HPDE6-E6E7 (cell line): ENCODE data around the gene SCYL2.
"Not testable (repeated sequence)": the region's sequence is repeated elsewhere in the genome, so short reads cannot be mapped to it uniquely, and the experiment has no call there.

Experiments used
- DNase-seq: peaks from one replicate; pipeline ENCODE4 v3.0.0; 2011; ENCODE audit warnings: missing footprints; ENCODE audit errors: extremely low spot score

SCYL2 gene

GRCh38 chr12:100266835-100267602 is at the start of gene SCYL2, which contains the start of gene DEPDC4:
Gene SCYL2 (plus strand): TSS chr12:100267177. CDS start chr12:100282971, 15,794 bp downstream.
Gene DEPDC4 (minus strand): TSS chr12:100267079. CDS start chr12:100267076, 3 bp downstream.
- DNase-seq = peak; percentile 89

DNA sequence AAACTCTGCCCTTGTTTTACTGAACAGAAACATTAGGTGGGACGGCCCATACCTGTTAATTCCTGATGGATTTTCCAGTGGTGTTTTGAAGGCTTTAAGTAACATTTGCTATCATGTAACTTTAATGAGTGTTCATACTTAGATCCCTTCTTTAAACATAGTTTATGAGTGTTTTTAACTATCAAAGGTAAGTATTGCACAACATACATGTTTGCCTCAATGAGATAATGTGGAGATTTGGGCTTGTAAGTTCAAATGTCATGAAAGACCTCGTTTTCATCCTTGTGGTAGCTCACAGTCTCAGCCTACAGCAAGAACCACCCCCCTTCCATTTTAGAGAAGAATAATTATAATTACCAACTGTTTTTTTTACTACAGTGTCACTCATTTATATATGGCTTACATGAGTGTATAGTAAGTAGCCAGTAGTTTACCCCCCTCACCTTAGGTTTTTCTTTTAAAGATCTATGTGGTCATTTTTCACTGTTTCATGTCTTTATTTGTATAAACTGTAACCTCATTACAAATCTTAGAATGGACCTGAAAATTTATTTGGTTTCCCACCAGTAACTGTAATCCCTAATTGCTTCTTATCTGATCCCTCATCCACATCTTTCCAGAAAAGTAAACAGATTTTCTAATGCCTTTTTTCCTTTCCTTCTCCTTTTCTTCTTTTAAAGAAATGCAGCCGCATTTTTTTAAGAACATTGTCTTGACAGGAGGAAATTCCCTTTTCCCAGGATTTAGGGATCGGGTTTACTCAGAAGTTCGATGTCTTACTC is 47.5 kb upstream of the SCYL2 start:
- no peak for DNase-seq

- DNase-seq = no peak
Observed at GRCh38 chr12:100221523-100221922, 45.5 kb upstream of the SCYL2 start.

- not testable (repeated sequence) for DNase-seq
Observed at GRCh38 chr12:100222173-100222572, 44.8 kb upstream of the SCYL2 start.

DNA sequence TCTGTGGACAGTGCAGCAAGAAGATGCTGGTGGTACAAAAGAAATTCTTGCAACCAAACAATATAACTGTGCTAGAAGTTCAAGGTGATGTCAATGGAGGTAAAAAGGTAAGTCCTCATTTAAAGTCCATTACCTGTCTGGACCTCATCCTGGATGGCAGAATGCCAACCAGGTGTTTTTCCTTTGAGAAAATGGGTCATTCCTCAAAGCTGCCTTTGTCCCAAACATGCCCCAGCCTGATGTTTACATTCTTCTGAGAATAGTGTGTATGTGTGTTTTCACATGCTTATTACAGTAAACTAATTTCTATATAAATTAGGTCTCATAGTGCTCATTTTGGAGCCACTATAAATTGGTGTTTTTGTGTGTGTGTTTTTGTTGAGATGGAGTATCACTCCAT is 41.5 kb upstream of the SCYL2 start:
- peak; percentile 42 for DNase-seq

GRCh38 chr12:100229036-100229635 is 37.8 kb upstream of the SCYL2 start:
- DNase-seq = no peak

- DNase-seq = peak; percentile 51
Observed at GRCh38 chr12:100229876-100230275, 37.1 kb upstream of the SCYL2 start.

DNA sequence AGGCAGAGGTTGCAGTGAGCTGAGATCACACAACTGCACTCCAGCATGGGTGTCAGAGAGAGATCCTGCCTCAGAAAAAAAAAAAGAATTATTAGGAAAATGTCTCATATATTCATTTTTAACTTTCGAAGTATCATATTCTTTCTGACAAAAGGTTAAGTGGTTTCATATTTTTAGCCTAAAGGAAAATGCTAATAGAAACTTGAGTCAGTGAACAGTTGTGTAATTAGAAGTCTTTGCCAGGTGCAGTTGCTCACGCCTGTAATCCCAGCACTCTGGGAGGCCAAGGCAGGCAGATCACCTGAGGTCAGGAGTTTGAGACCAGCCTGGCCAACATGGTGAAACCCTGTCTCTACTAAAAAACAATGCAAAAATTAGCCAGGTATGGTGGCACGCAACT is 35.1 kb upstream of the SCYL2 start:
- not testable (repeated sequence) for DNase-seq

DNA sequence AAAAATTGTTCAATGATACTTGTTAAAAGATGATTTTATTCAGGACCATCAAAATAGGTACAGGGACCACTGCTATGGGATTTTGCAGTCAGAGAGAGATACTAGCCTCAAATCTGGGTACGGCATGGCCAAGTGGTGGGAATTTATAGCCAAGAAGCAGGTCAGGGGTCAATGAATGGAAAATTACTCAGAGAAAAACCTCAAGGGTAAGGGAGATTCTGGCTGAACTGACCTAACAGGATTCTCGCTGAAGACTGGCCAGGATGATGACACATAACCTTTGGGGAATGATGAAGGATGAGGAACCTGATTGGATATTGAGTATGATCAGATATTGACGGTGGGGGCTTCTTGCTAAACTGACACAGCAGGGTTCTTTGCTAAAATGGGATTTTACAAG is 32.8 kb upstream of the SCYL2 start:
- no peak for DNase-seq

DNA sequence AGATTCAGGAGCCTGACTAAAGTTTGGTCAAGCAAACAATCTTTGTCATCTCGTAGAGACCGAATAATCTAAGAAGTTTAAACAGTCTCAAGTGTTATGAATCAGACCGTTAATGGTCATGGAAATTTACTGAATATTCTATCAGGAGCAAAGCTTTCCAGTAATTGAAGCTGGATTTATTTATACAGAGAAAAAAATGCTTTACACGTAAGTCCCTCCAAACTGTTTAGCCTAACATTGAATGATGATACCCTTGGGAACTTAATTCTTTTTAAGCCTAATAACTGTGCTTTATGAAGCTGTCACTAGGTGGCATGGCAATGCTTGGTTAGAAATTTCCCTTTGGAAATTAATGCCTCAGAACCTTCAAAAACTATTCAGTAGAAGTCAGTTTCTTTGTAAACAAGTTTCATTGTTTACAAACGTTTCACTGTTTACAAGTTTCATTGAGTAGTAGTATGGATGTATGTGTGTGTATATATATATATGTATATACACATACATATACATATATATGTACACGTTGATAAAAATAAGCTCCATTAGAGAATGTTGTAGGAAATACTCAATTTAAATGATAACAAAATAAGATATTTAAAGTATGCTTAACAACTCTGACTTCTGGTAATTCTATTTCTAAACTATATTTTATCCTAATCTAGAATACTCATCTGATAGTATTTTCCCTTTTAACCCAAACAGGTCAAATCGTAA is 32.2 kb upstream of the SCYL2 start:
- no peak for DNase-seq

DNA sequence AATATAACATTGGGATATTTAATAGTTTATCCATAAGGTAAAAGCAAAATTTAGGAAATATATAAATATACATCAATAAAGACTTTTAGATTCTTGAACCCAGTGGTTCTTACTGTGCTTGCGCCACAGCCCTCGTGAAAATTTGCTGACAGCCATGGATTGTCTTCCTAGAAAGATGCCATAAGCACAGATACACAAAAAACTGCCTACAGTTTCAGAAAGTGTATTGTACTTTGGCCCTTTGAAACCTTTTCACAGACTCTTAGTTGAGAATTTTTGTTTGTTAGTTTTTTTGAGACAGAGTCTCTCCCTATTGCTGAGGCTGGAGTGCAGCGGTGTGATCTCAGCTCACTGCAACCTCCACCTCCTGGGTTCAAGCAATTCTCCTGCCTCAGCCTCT is 28.2 kb upstream of the SCYL2 start:
- no peak for DNase-seq

DNA sequence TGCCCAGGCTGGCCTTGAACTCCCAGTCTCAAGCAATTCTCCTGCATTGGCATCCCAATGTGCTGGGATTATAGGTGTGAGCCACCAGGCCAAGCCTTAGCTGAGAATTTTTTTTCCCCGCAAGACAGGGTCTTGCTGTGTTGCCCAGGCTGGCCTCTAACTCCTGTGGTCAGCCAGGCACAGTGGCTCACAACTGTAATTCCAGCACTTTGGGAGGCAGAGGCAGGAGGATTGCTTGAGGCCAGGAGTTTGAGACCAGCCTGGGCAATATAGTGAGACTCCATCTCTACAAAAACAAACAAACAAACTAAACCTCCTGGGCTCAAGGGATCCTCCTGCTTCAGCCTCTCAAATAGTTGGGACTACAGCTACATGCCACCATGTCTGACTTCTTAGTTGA is 27.4 kb upstream of the SCYL2 start:
- DNase-seq = no peak

DNA sequence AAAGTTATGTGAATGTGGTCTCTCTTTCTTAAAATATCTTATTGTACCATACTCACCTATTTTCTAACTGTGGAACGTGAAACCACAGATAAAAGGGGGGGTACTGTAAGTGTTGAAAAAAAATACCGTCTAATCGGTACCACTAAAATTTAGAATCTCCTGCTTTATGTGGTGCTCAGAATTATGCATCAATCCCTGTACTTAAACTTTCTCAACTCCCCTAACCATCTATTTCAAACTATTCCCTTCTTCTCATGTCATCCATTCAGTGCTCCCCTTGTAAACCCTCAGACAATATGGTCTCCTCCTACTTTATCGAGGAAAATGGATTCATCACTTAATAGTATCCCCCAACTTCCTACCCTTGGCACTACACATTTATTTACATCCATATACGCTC is 23.8 kb upstream of the SCYL2 start:
- no peak for DNase-seq

GRCh38 chr12:100247765-100248164 is 19.2 kb upstream of the SCYL2 start:
- DNase-seq = no peak

- DNase-seq = no peak
Observed at GRCh38 chr12:100248886-100249285, 18.1 kb upstream of the SCYL2 start.

DNA sequence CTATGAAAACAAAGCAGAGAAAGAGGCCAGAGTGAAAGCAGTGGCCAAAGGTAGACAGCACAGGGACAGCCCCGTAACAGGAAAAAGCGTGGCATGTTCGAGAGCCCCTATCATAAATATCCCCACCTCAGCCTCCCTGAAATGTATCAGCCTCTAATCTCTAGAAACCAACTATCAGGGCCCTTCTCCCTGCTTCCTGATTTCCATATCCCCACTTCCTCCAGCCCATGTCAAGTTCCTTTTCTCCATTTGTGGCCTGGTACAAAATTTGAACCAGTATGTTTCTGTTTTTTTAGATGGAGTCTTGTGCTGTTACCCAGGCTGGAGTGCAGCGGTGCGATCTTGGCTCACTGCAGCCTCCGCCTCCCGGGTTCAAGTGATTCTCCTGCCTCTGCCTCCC is 17.0 kb upstream of the SCYL2 start:
- no peak for DNase-seq

DNA sequence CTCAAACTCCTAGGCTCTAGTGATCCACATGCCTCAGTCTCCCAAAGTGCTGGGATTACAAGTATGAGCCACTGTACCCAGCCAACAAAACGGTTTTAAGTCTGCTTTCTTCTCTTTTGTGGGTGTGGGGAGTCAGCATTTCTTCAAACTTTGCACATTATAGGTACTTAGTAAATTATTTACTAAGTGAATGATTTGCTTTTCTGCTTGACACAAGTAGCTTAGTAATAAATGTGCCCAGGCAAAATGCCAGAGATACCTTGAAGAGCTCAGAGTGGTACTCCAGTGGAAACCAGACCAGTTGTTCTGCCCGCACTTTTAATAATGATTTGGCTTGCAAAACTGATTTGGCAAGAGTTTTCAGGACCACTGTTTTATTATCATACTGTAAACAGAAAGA is 15.1 kb upstream of the SCYL2 start:
- DNase-seq = no peak

DNA sequence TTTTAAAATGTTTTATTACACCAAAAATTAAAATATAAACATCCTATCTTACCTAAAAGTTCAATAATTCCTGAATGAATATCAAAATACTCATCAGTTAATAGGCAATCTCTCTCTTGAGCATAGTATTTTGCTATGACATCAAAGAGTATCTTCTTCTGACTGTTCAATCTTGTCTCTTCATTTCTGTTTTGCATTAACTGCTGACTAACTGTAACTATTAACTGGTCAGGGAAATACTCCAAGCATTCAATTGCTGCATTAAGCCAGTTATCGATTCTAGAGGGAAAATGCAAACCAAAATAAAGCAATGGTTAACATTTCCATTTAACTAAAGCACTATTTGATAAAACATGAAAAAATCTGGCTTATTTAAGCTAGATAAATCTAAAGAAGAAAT is 13.5 kb upstream of the SCYL2 start:
- no peak for DNase-seq

GRCh38 chr12:100254876-100255275 is 12.1 kb upstream of the SCYL2 start:
- no peak for DNase-seq

GRCh38 chr12:100258127-100258526 is 8.8 kb upstream of the SCYL2 start:
- no peak for DNase-seq

GRCh38 chr12:100263131-100263530 is 3.8 kb upstream of the SCYL2 start:
- no peak for DNase-seq

DNA sequence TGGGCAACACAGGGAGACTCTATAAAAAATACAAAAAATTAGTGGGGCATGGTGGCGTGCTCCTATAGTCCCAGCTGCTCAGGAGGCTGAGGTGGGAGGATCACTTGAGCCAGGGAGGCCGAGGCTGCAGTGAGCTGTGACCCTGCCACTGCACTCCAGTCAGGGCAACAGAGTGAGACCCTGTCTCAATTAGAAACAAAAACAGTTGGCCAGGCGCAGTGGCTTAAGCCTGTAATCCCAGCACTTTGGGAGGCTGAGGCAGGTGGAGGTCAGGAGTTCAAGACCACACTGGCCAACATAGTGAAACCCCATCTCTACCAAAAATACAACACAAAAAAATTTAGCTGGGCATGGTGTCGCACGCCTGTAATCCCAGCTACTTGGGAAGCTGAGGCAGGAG is 1.9 kb upstream of the SCYL2 start:
- DNase-seq = not testable (repeated sequence)
